ENCODE measurements around the gene EPB41L2. TPM values are rescaled to one million over a fixed set of nuclear protein-coding genes. Genes with fewer than 3 reads are reported as not detected.
"Not testable (repeated sequence)": the region's sequence is repeated elsewhere in the genome, so short reads cannot be mapped to it uniquely, and the experiment has no call there.

The EPB41L2 gene
- total and polyA plus RNA-seq, 2 experiments from 2014 or later: 23.2 to 31.3 TPM

- H3K9me3 ChIP-seq (ENCODE audit: low read depth): no peaks in the 10 kb centered on the region
- H3K4me3 ChIP-seq: no peak overlapping the region
- 96 to 99% methylated on average over 4 of the region's 4 CpGs for WGBS, 2 experiments (ENCODE audit: low coverage in 1 of 2, low lambda C conversion rate in 2 of 2, missing lambda C conversion rate in 2 of 2)
- no peaks in the 10 kb centered on the region for H4K20me1 ChIP-seq (ENCODE audit: insufficient read depth)
- no peak overlapping the region for H3K9ac ChIP-seq
- no peaks in the 10 kb centered on the region for H3K27me3 ChIP-seq (replicated peaks; ENCODE audit: insufficient read depth)
- peaks cover 10% of the 10 kb centered on the region for H3F3A ChIP-seq (ENCODE audit: insufficient read depth)
- H3K36me3 ChIP-seq (ENCODE audit: low read depth): no peaks in the 10 kb centered on the region; the same call in 1 of the 2 replicates
- H3K4me1 ChIP-seq (ENCODE audit: insufficient read depth): peaks cover 17% of the 10 kb centered on the region
- no peaks in the 10 kb centered on the region for H3K9me2 ChIP-seq (ENCODE audit: insufficient read depth)
- TF ChIP-seq EZH2 (IDR thresholded peaks at IDR 0.05; ENCODE audit: insufficient read depth, poor library complexity, severe bottlenecking) (no peak), EZH2phosphoT487 (IDR thresholded peaks at IDR 0.05; ENCODE audit: insufficient read depth, low read depth) (no peak)
- in situ Hi-C loops (cut with MboI): no loop called here
- no peak overlapping the region for H3K27ac ChIP-seq
- no peaks in the 10 kb centered on the region for H3K79me2 ChIP-seq (ENCODE audit: insufficient read depth)
- no peak for DNase-seq
- no peak overlapping the region for H3K4me2 ChIP-seq (ENCODE audit: unreplicated experiment)
- no peak overlapping the region for H2AFZ ChIP-seq
These were observed 115.6 kb downstream of the EPB41L2 start for GRCh38 chr6:130947464-130947863.

- 79% methylated on average over 2 of the region's 2 CpGs for WGBS, 2 experiments (ENCODE audit: low coverage in 1 of 2, low lambda C conversion rate in 2 of 2, missing lambda C conversion rate in 2 of 2)
- DNase-seq: peak; percentile 36
- in situ Hi-C loops (cut with MboI): no loop called here
- Histone ChIP-seq H3F3A (ENCODE audit: insufficient read depth) (peaks cover 10% of the 10 kb centered on the region), H2AFZ (no peak overlapping the region), H3K4me3 (no peak overlapping the region), H3K27me3 (replicated peaks; ENCODE audit: insufficient read depth) (no peaks in the 10 kb centered on the region), H3K4me2 (ENCODE audit: unreplicated experiment) (no peak overlapping the region), H4K20me1 (ENCODE audit: insufficient read depth) (no peaks in the 10 kb centered on the region), H3K4me1 (ENCODE audit: insufficient read depth) (peaks cover 17% of the 10 kb centered on the region), H3K9me2 (ENCODE audit: insufficient read depth) (no peaks in the 10 kb centered on the region), H3K9me3 (ENCODE audit: low read depth) (no peaks in the 10 kb centered on the region), H3K79me2 (ENCODE audit: insufficient read depth) (no peaks in the 10 kb centered on the region), H3K36me3 (ENCODE audit: low read depth) (no peaks in the 10 kb centered on the region), H3K27ac (peak overlapping the region; percentile 15), H3K9ac (no peak overlapping the region)
- TF ChIP-seq EZH2 (IDR thresholded peaks at IDR 0.05; ENCODE audit: insufficient read depth, poor library complexity, severe bottlenecking): no peak
- no peak for TF ChIP-seq EZH2phosphoT487 (IDR thresholded peaks at IDR 0.05; ENCODE audit: insufficient read depth, low read depth)
These were observed 117.0 kb downstream of the EPB41L2 start for GRCh38 chr6:130946076-130946475.

- H3K4me1 ChIP-seq (ENCODE audit: insufficient read depth): peaks cover 17% of the 10 kb centered on the region
- no peaks in the 10 kb centered on the region for H4K20me1 ChIP-seq (ENCODE audit: insufficient read depth)
- whole genome bisulfite sequencing, 2 experiments (ENCODE audit: low coverage in 1 of 2, low lambda C conversion rate in 2 of 2, missing lambda C conversion rate in 2 of 2): 77 to 78% methylated on average over 4 of the region's 4 CpGs
- H3K36me3 ChIP-seq (ENCODE audit: low read depth): no peaks in the 10 kb centered on the region
- TF ChIP-seq EZH2 (IDR thresholded peaks at IDR 0.05; ENCODE audit: insufficient read depth, poor library complexity, severe bottlenecking): no peak
- no peak for TF ChIP-seq EZH2phosphoT487 (IDR thresholded peaks at IDR 0.05; ENCODE audit: insufficient read depth, low read depth)
- no peaks in the 10 kb centered on the region for H3K27me3 ChIP-seq (replicated peaks; ENCODE audit: insufficient read depth)
- no peak overlapping the region for H2AFZ ChIP-seq
- no peaks in the 10 kb centered on the region for H3K9me2 ChIP-seq (ENCODE audit: insufficient read depth)
- H3K4me2 ChIP-seq (ENCODE audit: unreplicated experiment): no peak overlapping the region
- no peaks in the 10 kb centered on the region for H3K9me3 ChIP-seq (ENCODE audit: low read depth)
- H3F3A ChIP-seq (ENCODE audit: insufficient read depth): peaks cover 10% of the 10 kb centered on the region
- no peak overlapping the region for H3K9ac ChIP-seq
- no peaks in the 10 kb centered on the region for H3K79me2 ChIP-seq (ENCODE audit: insufficient read depth)
- no peak overlapping the region for H3K4me3 ChIP-seq
- peak overlapping the region; percentile 15 for H3K27ac ChIP-seq
- in situ Hi-C loops (cut with MboI): no loop called here
- peak; percentile 62 for DNase-seq
These were observed 117.6 kb downstream of the EPB41L2 start for GRCh38 chr6:130945401-130945919.

GRCh38 chr6:130944486-130944885 lies 118.6 kb downstream of the EPB41L2 start:
- H3K9me3 ChIP-seq (ENCODE audit: low read depth): no peaks in the 10 kb centered on the region
- H3K4me2 ChIP-seq (ENCODE audit: unreplicated experiment): no peak overlapping the region
- H3K4me1 ChIP-seq (ENCODE audit: insufficient read depth): peaks cover 17% of the 10 kb centered on the region
- H4K20me1 ChIP-seq (ENCODE audit: insufficient read depth): no peaks in the 10 kb centered on the region
- no peaks in the 10 kb centered on the region for H3K79me2 ChIP-seq (ENCODE audit: insufficient read depth)
- no peak for DNase-seq
- in situ Hi-C loops (cut with MboI): no loop called here
- no peak overlapping the region for H3K4me3 ChIP-seq
- H3K36me3 ChIP-seq (ENCODE audit: low read depth): no peaks in the 10 kb centered on the region
- 100% methylated on average over 2 of the region's 2 CpGs for WGBS, 2 experiments (ENCODE audit: low coverage in 1 of 2, low lambda C conversion rate in 2 of 2, missing lambda C conversion rate in 2 of 2)
- no peaks in the 10 kb centered on the region for H3K9me2 ChIP-seq (ENCODE audit: insufficient read depth)
- H3K27ac ChIP-seq: no peak overlapping the region
- peaks cover 10% of the 10 kb centered on the region for H3F3A ChIP-seq (ENCODE audit: insufficient read depth)
- H2AFZ ChIP-seq: no peak overlapping the region
- TF ChIP-seq EZH2phosphoT487 (IDR thresholded peaks at IDR 0.05; ENCODE audit: insufficient read depth, low read depth): no peak
- no peak for TF ChIP-seq EZH2 (IDR thresholded peaks at IDR 0.05; ENCODE audit: insufficient read depth, poor library complexity, severe bottlenecking)
- H3K9ac ChIP-seq: no peak overlapping the region
- H3K27me3 ChIP-seq (replicated peaks; ENCODE audit: insufficient read depth): no peaks in the 10 kb centered on the region

GRCh38 chr6:130943738-130944137 lies 119.3 kb downstream of the EPB41L2 start:
- Histone ChIP-seq H3K4me1 (ENCODE audit: insufficient read depth) (peaks cover 18% of the 10 kb centered on the region), H3K27me3 (replicated peaks; ENCODE audit: insufficient read depth) (no peaks in the 10 kb centered on the region), H3F3A (ENCODE audit: insufficient read depth) (peaks cover 10% of the 10 kb centered on the region), H3K79me2 (ENCODE audit: insufficient read depth) (no peaks in the 10 kb centered on the region), H3K4me3 (no peak overlapping the region), H3K9me3 (ENCODE audit: low read depth) (no peaks in the 10 kb centered on the region), H3K27ac (no peak overlapping the region), H3K9ac (no peak overlapping the region), H3K4me2 (ENCODE audit: unreplicated experiment) (no peak overlapping the region), H3K9me2 (ENCODE audit: insufficient read depth) (no peaks in the 10 kb centered on the region), H4K20me1 (ENCODE audit: insufficient read depth) (no peaks in the 10 kb centered on the region), H2AFZ (no peak overlapping the region), H3K36me3 (ENCODE audit: low read depth) (no peaks in the 10 kb centered on the region)
- no peak for TF ChIP-seq EZH2 (IDR thresholded peaks at IDR 0.05; ENCODE audit: insufficient read depth, poor library complexity, severe bottlenecking)
- no peak for TF ChIP-seq EZH2phosphoT487 (IDR thresholded peaks at IDR 0.05; ENCODE audit: insufficient read depth, low read depth)
- in situ Hi-C loops (cut with MboI): no loop called here
- WGBS, 2 experiments (ENCODE audit: low coverage in 1 of 2, low lambda C conversion rate in 2 of 2, missing lambda C conversion rate in 2 of 2): 98 to 100% methylated on average over 4 of the region's 4 CpGs
- no peak for DNase-seq

GRCh38 chr6:130942752-130943151 lies 120.3 kb downstream of the EPB41L2 start:
- H3K4me1 ChIP-seq (ENCODE audit: insufficient read depth): peaks cover 28% of the 10 kb centered on the region
- H3K79me2 ChIP-seq (ENCODE audit: insufficient read depth); H3K27me3 ChIP-seq (replicated peaks; ENCODE audit: insufficient read depth); H3K36me3 ChIP-seq (ENCODE audit: low read depth); H3K27ac ChIP-seq; H3K9me3 ChIP-seq (ENCODE audit: low read depth); in situ Hi-C loops (cut with MboI); H3K9me2 ChIP-seq (ENCODE audit: insufficient read depth); H4K20me1 ChIP-seq (ENCODE audit: insufficient read depth); H3K4me2 ChIP-seq (ENCODE audit: unreplicated experiment); H3K4me3 ChIP-seq; H3F3A ChIP-seq (ENCODE audit: insufficient read depth); H3K9ac ChIP-seq; DNase-seq; H2AFZ ChIP-seq: not testable (repeated sequence)
- 86 to 88% methylated on average over 3 of the region's 3 CpGs for whole genome bisulfite sequencing, 2 experiments (ENCODE audit: low coverage in 1 of 2, low lambda C conversion rate in 2 of 2, missing lambda C conversion rate in 2 of 2)
